ENCODE results near the gene OGFR.

Gene OGFR

DNA sequence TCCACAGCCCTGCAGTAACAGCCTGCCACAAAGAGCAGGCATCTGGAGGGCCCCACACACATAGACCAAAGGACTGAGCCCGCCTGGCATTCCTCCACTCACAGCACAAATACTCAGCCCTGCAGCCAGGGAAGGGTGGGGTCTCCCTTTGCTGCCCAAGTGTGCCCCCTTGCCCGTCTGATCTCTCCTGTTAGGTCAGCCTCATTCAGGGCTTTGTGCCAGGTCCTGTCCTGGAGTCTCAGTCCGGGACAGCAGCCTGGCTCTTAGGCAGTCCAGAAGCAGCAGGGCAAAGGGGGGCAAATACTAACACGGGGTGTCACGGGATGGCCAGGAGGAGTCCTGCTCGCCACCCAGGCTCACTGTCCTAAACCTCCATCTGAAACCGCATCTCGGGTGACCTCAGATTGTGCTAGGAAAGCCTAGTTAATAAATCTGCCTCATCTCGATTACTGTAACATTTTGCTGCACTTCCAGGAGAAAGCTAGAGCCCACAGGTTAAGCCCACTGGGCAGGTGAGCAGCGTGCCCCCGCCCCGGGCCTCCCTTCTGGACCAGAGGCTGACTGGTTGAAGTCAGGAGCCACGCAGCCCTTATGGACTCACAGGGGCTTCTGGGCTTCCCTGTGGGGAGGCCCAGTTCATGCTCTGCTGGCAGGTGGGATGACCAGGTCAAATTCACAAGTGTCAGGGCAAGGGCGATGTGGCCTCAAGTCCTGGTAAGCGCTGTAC, 3.2 kb upstream of the OGFR start:
- DNase-seq, result no peak

DNA sequence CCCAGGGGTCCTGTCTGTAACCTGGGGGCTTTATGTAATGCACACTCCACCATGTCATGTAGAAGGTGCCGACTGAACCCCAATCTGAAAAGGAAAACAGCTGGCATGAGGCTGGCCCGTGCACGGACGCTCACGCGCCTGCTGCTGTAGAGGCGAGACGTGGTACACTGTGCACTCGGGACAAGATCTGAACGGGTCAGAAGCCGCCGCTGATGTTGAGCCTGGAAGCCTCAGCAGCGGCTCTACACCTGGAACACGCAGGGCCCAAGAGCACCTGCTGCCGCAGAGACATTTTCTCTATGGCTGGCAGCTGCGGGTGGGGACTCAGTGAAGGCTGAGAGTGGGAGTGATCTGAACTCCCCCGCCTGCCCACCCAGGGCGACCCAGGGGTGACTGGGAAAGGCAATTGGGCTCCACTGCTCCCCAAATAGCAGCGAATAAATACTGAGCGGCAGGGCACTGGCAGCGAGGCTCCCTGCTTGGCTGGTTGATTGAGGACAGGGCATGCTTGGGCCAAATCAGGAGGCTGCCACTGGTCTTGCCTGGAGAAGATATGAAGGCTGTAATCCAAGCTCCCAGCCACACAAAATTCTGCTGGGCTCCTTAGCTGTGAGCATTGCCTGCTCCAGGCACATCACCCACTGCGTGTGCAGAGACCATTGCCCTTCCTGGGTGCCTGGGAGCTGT, 2.5 kb upstream of the OGFR start:
- peak; percentile 13 for DNase-seq

DNA sequence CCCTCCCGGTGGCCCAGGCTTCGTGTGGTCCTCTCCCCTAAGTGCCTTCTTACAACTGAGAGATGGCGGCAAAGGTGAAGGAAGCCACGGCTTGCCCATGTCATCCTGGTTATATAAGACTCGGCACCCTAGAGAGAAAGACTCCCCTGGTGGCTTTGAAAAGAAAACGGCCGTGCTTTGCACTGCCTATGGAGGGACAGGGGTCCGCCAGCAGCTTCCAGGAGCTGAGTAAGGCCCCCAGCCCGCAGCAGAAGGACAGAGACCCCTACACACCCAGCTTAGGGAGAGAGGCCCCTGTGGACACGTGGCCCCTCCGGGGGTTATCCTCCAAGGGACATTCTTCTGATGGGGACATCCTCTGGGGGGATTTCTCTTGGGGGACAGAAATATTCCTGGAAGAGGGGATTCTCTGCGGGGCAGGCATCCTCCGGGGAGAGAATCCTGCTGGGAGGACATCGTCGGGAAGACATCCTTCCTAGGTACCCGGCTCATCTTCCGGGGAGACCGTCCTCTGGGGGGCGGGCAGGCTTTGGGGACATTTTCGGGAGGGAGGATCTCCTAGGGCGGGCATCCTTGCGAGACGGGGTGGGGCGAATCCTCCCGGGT, 511 bp upstream of the OGFR start:
- DNase-seq, result peak; percentile 55

DNA sequence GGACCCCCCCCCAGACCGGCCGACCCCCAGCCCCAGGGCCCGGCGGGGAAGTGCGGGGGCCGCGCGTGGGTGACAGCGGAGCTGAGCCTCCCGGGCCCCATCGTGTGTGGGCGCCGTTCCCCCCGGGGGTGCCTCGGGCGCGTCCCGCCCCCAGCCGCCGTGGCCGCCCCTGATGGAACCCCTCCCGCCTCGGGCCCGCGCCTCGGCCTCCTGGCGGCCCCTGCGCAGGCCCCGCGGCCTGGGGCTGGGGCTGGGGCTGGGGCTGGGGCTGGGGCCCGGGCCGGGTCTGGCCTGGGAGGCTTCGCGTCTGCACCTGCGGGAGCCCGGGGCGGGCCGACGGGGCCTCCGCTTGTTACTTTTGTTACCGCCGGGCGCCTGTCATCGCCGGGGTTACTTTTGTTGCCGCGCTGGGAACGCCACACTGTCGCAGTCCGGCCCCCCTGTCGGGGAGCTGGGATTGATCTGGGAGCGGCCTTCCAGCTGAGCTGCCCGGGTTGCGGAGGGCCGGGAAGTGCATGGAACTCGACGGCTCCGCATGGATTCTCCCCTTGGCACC, 598 bp downstream of the OGFR start:
- DNase-seq, result peak; percentile 20

DNA sequence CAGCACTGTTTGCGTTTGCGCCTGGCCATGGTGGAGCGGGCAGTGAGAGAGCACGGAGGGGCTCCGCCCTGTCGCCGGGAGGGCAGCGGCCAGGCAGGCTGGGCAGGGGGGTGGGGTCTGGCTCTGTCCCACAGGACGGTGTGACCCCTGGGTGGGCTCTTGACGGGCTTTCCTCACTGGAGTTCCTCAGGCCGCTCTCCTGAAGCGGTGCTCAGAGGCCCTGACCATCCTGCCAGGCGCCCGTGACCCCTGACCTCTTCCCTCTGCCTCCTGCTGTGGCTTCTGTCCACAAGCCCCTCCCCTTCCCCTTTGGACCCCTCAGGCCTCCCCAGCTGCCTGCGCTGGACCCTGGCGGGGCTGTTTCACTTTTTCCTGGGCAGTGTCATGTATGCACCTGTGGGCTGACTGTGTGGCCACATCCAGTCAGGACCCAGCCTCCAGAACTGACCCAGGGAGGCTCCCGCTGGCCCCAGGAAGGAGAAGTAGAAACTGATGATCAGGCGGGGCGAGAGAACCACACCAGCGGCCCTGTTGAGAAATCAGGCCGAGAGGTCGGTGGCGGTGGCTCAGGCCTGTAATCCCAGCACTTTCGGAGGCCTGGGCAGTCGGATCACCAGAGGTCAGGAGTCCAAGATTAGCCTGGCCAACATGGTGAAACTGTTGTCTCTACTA, 1.2 kb downstream of the OGFR start:
- DNase-seq, result peak; percentile 20

DNA sequence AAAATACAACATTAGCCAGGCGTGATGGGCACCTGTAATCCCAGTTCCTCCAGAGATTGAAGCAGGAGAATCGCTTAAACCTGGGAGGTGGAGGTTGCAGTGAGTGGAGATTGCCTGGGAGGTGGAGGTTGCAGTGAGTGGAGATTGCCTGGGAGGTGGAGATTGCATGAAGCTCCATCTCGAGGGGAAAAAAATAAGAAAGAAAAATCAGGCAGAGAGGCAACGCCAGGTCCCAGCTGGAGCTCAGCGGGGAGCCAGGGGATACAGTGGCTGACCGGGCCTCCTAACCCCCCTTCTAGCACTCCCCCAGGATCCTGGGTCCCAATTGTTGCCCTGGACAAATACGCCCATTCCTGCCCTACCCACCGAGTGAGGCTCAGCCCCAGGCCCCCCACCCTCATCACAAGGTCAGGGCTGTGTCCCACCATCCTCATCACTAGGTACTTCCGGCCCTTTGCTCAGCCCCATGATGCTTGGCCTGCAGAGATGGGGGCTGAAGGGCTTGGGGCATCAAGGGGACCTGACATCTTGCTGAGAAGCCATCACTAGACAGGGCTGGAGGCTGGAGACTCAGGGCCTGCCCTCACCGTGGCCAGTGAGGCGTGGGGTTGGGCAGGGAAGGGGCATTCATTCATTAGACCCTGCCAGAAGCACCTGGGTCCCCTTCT, 1.9 kb downstream of the OGFR start:
- no peak for DNase-seq

DNA sequence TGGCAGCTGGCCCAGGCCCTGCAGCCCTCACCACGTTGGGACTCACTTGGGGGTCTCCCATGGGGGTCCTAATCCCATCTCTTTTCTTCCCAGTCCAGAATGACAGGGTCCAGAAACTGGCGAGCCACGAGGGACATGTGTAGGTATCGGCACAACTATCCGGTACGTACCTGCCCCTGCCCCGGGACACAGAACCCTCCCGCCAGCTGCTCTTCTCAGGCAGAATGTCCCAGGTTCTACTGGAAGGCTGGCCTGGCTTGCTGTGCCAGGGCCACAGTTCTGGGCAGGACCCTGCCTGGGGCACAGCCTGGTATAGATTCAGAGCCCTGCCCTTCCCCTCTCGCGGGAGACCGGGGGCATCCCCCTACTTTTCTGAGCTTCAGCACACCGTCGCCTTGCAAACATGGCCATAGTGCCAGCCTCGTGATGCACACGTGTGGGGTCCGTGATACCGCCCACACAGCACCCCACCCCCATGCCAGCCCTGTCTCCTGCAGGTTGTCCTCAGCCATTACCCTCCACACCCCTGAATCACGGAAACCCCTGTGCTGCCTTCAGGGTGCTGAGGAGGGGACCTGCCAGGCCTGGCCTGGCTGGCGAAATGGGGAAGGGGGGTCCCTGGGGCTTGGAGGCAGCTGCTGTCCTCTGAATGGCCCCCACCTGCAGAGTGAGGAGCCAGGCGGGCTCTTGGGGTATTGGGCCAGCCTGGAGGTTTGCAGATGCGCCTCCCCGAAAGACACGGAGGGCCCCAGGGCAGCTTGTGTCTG, 3.0 kb downstream of the OGFR start:
- no peak for DNase-seq

DNA sequence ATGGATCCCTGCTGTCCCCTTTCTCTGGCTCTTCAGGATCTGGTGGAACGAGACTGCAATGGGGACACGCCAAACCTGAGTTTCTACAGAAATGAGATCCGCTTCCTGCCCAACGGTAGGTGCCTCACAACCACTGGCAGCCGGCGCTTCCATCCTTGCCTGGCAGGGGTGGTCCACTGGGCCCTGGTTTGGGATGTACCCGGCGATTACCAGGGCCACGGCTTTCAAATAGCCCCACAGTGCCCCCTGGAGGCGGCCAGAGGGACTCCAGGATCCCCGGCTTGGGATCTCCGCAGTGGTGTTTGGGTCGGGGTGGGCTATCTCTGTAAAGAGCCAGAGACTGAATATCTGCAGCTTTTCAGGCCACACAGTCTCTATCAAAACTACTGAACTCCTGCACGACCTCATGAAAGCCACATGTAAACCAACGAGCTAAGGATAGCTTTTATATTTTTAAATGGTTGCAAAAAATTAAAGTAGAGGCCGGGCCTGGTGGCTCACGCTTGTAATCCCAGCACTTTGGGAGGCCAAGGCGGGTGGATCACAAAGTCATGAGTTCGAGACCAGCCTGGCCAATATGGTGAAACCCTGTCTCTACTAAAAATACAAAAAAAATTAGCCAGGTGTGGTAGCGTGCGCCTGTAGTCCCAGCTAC, 3.7 kb downstream of the OGFR start:
- peak; percentile 83 for DNase-seq

DNA sequence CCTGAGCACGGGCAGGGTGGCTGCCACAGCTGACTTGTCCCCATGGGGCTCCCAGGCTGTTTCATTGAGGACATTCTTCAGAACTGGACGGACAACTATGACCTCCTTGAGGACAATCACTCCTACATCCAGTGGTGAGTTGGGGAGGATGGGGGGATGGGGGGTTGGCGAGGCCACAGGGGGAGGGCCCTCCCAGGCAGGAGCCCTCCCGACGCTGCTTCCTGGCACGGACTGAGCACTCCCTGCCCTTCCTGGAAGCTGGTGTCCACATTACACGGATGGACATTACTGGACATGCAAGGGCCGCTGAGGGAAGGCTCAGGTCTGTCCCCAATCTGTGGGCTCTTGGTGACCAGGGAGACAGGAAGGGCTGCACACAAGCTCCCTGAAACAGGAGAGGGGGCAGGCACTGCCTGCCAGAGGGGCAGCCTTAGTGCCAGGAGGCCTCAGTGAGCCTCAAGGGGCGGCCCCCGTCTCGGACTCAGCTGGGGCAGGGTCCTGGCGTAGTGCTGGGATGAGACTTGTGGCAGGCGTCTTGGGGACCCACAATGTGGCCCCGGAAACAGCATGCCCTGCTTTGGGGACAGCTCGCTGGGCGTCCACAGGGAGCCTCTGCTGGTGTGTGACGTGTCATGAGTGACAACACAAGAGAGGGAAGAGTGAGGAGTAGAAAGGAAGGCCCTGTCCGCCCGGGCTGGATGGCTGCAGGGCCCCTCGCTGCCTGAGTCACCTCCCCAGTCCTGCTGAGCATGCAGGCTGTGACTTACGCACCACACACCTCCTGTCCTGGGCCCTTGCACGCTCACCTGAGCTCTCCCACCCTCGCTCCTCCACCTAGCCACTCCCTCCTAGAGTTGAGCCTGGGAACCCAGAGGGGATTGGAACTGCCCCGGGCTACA, 5.1 kb downstream of the OGFR start:
- no peak for DNase-seq

DNA sequence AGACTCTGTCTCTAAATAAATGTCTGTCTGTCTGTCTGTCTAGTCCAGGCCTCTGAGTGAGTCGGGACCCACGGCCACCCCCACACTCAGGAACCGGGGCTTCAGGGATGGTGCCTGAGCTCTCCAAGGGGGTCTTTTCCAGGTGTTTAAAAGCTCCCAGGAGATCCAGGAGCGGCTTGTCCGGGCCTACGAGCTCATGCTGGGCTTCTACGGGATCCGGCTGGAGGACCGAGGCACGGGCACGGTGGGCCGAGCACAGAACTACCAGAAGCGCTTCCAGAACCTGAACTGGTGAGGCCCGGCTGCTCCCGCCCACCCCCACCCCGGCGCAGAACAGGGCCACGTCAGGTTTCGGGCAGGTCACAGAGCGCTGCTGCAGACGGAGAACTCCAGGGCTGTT, 6.7 kb downstream of the OGFR start:
- DNase-seq, result no peak

DNA sequence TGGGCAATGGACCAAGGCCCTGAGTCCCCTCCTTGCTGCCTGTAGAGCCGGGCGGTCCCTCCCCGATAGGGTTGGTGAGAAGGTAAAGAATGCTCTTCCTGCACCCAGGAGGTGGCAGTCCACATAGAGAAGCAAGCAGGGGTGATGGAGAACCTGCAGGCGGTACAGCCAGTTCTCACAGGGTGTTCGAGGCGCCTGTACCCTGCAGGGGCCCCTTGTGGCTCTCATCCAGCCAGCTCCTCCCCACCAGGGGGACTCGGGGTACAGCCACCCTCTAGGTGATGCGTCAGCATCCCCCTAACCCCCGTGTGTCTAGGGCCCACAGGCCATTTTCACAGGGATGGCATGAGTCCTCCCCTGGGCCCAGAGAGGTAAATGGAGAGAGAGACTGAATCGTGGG, 7.1 kb downstream of the OGFR start:
- no peak for DNase-seq

DNA sequence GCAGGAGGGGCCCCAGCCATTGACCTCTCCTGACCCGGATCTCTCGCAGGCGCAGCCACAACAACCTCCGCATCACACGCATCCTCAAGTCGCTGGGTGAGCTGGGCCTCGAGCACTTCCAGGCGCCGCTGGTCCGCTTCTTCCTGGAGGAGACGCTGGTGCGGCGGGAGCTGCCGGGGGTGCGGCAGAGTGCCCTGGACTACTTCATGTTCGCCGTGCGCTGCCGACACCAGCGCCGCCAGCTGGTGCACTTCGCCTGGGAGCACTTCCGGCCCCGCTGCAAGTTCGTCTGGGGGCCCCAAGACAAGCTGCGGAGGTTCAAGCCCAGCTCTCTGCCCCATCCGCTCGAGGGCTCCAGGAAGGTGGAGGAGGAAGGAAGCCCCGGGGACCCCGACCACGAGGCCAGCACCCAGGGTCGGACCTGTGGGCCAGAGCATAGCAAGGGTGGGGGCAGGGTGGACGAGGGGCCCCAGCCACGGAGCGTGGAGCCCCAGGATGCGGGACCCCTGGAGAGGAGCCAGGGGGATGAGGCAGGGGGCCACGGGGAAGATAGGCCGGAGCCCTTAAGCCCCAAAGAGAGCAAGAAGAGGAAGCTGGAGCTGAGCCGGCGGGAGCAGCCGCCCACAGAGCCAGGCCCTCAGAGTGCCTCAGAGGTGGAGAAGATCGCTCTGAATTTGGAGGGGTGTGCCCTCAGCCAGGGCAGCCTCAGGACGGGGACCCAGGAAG, 7.7 kb downstream of the OGFR start:
- no peak for DNase-seq

DNA sequence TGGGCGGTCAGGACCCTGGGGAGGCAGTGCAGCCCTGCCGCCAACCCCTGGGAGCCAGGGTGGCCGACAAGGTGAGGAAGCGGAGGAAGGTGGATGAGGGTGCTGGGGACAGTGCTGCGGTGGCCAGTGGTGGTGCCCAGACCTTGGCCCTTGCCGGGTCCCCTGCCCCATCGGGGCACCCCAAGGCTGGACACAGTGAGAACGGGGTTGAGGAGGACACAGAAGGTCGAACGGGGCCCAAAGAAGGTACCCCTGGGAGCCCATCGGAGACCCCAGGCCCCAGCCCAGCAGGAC, 8.2 kb downstream of the OGFR start:
- no peak for DNase-seq

DNA sequence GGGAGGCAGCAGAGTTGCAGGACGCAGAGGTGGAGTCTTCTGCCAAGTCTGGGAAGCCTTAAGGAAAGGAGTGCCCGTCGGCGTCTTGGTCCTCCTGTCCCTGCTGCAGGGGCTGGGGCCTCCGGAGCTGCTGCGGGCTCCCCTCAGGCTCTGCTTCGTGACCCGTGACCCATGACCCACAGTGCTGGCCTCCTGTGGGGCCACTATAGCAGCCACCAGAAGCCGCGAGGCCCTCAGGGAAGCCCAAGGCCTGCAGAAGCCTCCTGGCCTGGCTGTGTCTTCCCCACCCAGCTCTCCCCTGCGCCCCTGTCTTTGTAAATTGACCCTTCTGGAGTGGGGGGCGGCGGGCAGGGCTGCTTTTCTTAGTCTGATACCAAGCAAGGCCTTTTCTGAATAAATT, 9.0 kb downstream of the OGFR start:
- DNase-seq, result no peak

DNA sequence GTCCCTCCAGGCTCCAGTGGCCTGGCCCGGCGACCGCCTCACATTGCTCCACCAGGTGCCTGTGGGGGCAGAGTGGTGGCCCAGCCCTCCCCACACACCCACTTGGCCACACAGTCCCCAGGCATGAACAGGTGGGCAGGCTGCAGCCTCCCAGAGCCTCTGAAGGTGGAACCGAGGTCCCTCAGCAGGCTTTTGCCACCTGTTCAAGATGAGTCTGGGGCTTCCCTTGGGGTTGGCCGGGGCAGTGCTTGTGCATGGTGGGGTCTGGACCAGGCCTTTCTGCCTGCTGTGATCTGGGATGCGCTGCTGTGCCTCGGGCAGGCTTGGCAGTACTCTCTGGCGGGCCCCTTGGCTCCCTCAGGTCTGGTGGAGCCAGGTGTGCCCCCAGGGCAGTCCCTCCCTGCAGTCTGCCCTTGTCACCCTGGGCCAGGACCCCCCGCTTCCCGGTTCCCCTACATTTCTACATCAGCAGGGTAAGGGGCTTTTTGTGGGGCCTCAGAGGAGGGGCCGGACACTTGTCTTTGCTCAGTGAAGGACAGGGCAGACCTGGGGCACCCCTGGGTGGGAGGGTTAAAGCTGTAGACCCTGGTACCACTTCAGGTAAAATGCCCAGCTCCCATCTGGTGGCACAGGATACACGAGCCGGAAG, 9.5 kb downstream of the OGFR start:
- no peak for DNase-seq

DNA sequence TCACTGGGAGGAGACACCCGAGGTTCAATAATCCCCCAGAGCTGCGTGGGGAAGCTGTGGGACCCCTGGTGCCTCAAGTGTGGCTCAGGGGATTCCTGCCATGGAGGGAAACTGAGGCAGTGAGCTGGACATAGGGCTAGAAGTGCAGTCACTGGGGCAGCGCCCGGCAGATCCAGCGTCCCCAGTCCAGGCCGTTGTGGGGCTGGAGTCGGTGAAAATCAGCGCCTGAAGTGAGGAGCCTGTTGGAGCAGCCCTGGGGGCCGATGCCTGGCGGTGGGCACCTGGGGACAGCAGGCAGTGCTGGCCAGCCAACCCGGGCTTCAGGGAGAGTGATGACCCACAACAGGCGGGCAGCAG, 10.1 kb downstream of the OGFR start:
- no peak for DNase-seq

DNA sequence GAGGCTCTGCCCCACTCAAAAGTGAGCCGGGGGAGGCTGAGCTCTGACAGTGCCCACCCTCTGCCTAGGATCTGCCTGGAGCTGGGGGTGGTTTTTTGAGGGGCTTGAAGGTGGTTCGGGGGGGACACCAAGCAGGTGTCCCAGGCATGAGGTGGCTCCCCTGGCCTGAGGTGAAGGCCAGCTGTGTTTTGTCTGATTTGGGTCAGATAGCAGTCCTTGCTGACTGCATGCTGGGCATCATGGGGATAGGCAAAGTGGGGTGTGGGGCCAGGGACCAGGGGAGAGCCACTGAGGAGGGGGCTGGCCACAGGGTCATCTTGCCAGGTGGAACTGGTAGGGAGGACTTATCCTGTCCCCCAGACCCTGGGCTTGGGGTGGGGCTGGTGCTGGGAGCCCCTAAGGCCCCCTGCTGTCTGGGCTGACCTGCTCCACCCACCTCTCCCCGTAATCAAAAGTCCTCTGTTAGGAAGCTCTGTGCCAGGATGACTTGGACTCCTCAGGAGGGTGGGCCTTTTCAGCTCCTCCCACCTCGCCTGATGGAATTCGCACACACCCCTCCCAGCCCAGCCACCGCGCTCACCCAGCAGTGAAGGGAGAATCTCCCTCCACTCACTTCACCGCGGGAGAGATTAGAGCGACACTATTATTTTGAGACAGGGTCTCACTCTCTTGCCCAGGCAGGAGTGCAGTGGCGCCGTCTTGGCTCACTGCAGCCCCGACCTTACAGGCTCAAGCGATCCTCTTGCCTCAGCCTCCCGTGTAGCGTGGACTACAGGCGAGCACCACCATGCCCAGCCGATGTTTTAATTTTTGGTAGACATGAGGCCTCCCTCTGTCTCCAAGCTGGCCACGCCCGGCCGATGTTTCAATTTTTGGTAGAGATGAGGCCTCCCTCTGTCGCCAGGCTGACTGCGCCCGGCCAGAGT, 10.7 kb downstream of the OGFR start:
- DNase-seq, result peak; percentile 73

Measured in hematopoietic multipotent progenitor cell treated with erythropoietin and hydrocortisone succinate and interleukin-3 and kit ligand, for 6 days (in vitro differentiated cells).